ENCODE measurements around the gene PIK3R1.

Gene PIK3R1

GRCh38 chr5:68176802-68177479 lies 38.6 kb upstream of the PIK3R1 start:
- DNase-seq (ENCODE audit: low read depth): no peak
- no peak for TF ChIP-seq CTCF (conservative IDR thresholded peaks at IDR 0.05; ENCODE audit: low read depth, low read length)
- no peak overlapping the region for H3K4me3 ChIP-seq (ENCODE audit: low read length)

- TF ChIP-seq CTCF (conservative IDR thresholded peaks at IDR 0.05; ENCODE audit: low read depth, low read length): no peak
- H3K4me3 ChIP-seq (ENCODE audit: low read length): no peak overlapping the region
- DNase-seq (ENCODE audit: low read depth): no peak
Measured at GRCh38 chr5:68177676-68178075, 37.9 kb upstream of the PIK3R1 start.

- no peak for DNase-seq (ENCODE audit: low read depth)
- H3K4me3 ChIP-seq (ENCODE audit: low read length): no peak overlapping the region
- no peak for TF ChIP-seq CTCF (conservative IDR thresholded peaks at IDR 0.05; ENCODE audit: low read depth, low read length)
Measured at GRCh38 chr5:68178579-68178978, 37.0 kb upstream of the PIK3R1 start.

- no peak for TF ChIP-seq CTCF (conservative IDR thresholded peaks at IDR 0.05; ENCODE audit: low read depth, low read length)
- H3K4me3 ChIP-seq (ENCODE audit: low read length): no peak overlapping the region
- DNase-seq (ENCODE audit: low read depth): no peak
Measured at GRCh38 chr5:68180121-68181038, 35.2 kb upstream of the PIK3R1 start.

- no peak for DNase-seq (ENCODE audit: low read depth)
- no peak for TF ChIP-seq CTCF (conservative IDR thresholded peaks at IDR 0.05; ENCODE audit: low read depth, low read length)
Measured at GRCh38 chr5:68181039-68181599, 34.4 kb upstream of the PIK3R1 start.

GRCh38 chr5:68182094-68182493 lies 33.5 kb upstream of the PIK3R1 start:
- TF ChIP-seq CTCF (conservative IDR thresholded peaks at IDR 0.05; ENCODE audit: low read depth, low read length): no peak
- DNase-seq (ENCODE audit: low read depth): no peak

More at GRCh38 chr5:68181039-68181599, 34.4 kb upstream of the PIK3R1 start:
- H3K4me3 ChIP-seq (ENCODE audit: low read length): no peak overlapping the region

More at GRCh38 chr5:68182094-68182493, 33.5 kb upstream of the PIK3R1 start:
- no peak overlapping the region for H3K4me3 ChIP-seq (ENCODE audit: low read length)
